Heart left ventricle (tissue), 16 donors: ENCODE measurements around the gene ZFYVE26. TPM values are rescaled to one million over a fixed set of nuclear protein-coding genes. Genes with fewer than 3 reads are reported as not detected.

ENCODE experiments used
- ATAC-seq, 4 donors: fragments of 200-7000 bp; cut with Tn5 transposase; one replicate each; pipeline ENCODE4 v1.9.1; 2020 to 2022; ENCODE audit warnings: moderate library complexity in 4 of 4, mild to moderate bottlenecking in 3 of 4, moderate number of reproducible peaks in 1 of 4
- DNase-seq, 5 donors: peaks; one replicate each; pipeline ENCODE4 v3.0.0-alpha.2; 2020
- H3K27ac ChIP-seq, 12 donors: fragments of 200-600 bp; sonication (generic) in 4 of 12; one replicate each; pipeline versions ENCODE4 v1.5.0 to v1.8.0; 2016 to 2022; ENCODE audit warnings: mild to moderate bottlenecking in 2 of 12
- H3K27me3 ChIP-seq, 9 donors: fragments of 200-600 bp; sonication (generic) in 2 of 9; one replicate each; pipeline versions ENCODE4 v1.5.1 to v1.8.0; 2016 to 2022; ENCODE audit warnings: mild to moderate bottlenecking in 3 of 9
- H3K36me3 ChIP-seq, 9 donors: fragments of 200-600 bp; sonication (generic) in 2 of 9; one replicate each; pipeline versions ENCODE4 v1.5.0 to v1.8.0; 2018 to 2022; ENCODE audit warnings: mild to moderate bottlenecking in 2 of 9
- H3K4me1 ChIP-seq, 12 donors: fragments of 200-600 bp; sonication (generic) in 4 of 12; one replicate each; pipeline versions ENCODE4 v1.5.0 to v1.8.0; 2016 to 2022; ENCODE audit warnings: mild to moderate bottlenecking in 3 of 12
- H3K4me3 ChIP-seq, 12 donors: fragments of 200-600 bp; sonication (generic) in 4 of 12; one replicate each; pipeline versions ENCODE4 v1.5.0 to v1.8.0; 2017 to 2022; ENCODE audit warnings: mild to moderate bottlenecking in 9 of 12, moderate library complexity in 4 of 12
- H3K9me3 ChIP-seq, 12 donors: fragments of 200-600 bp; sonication (generic) in 4 of 12; one replicate each; pipeline versions ENCODE4 v1.5.0 to v1.8.0; 2016 to 2022; ENCODE audit warnings: mild to moderate bottlenecking in 1 of 12
- CTCF ChIP-seq, 12 donors: fragments of 200-600 bp; sonication (generic) in 4 of 12; IDR thresholded peaks; one replicate each; pipeline versions ENCODE4 v1.5.0 to v1.8.0; 2018 to 2022; ENCODE audit warnings: antibody characterized with exemption in 12 of 12, mild to moderate bottlenecking in 5 of 12
- POLR2A ChIP-seq, 2 donors: fragments of 450-650 bp; IDR thresholded peaks; one replicate each; pipeline ENCODE4 v1.6.1; 2017; ENCODE audit warnings: antibody characterized with exemption in 2 of 2, mild to moderate bottlenecking in 2 of 2, moderate library complexity in 2 of 2
- WGBS, 4 donors: extraction: QIAGEN DNeasy Blood & Tissue Kit in 2 of 4; methylation state at CpG; one replicate each; pipeline versions ENCODE4 v1.1.5 to v1.1.7; 2013 to 2018; 5-methylcytosine and 5-hydroxymethylcytosine counted together
- intact Hi-C, 10 donors: fragments of 100-400 bp; cut with DNase I; formaldehyde crosslinking; loops; one replicate each; pipeline versions ENCODE4 v1.11.1 to v1.14.2; 2022
- long read RNA-seq, 3 donors: library from polyadenylated mRNA; unstranded; transcript quantifications; one replicate each; pipeline ENCODE4 v2.0.0, GENCODE V29; 2020 to 2021
- polyA plus RNA-seq, 2 donors: library from polyadenylated mRNA; stranded (reverse); fragments of 200-250 nt; gene quantifications; one replicate each; pipeline ENCODE4 v1.2.3, GENCODE V29; 2013
- total RNA-seq, 9 donors: library from RNA; depleted of rRNA in 2 of 9; stranded (reverse); fragments of >200 nt in 2 of 9; fragmentation: NEBNext Ultra II Directional in 3 of 9; extraction: Animal tissue kit (Norgen Biotek cat#: 25700) in 3 of 9; gene quantifications; one replicate each; pipeline versions ENCODE4 v1.1.0 to v1.2.4, GENCODE V29; 2016 to 2023
- donor health status: ischemic (EF 13 %, LVEDD 7.1; RV severe dilation, severe dysfunction).
- donor health status: healthy with polysubstance abuse.
- donor health status: DM: no; HTN: yes; CAD: no.
- donor health status: DM: no; HTN: no; CAD: no.
- donor health status: ischemic (EF 25% LVEDD 6.9; RV normal size, moderate dysfunction).
- donor health status: ischemic (EF 25% LVEDD 5.7; RV mildly dilated, moderate dysfunction).
- donor health status: healthy.
- donor health status: DM: yes; HTN: yes; CAD: no.
- donor health status: ischemic (EF 35%, LVEDD 5.7; RV mildly dilated, moderate dysfunction).
- donor health status: nonischemic (EF 11% LVEDD 7.7; RV severe dilation, severe dysfunction).
- donor health status: DM: yes; HTN: yes; CAD: no.
- donor health status: PGD.
- donor health status: ischemic (EF 29% LVEDD 5.4; RV normal size, mild dysfunction).
- donor health status: nonischemic (EF 23%, LVEDD 6.1; RV moderate dilation, normal function).

Gene ZFYVE26
- total RNA-seq (10 to 100 TPM in 8 of 9 donors, 1 to 10 TPM in 1; 8.5 to 24.1 (median 18.8) TPM), polyA plus RNA-seq (1 to 10 TPM; 5.1 to 7.5 TPM)
- long read RNA-seq, donor 1, partial matches to known transcripts = 3 of 4 reads
- long read RNA-seq, donor 1, other reads (novel, unspliced or antisense) = 1 of 4 reads
- long read RNA-seq, donor 2, partial matches to known transcripts = 2 of 2 reads
- long read RNA-seq, donor 2, other reads (novel, unspliced or antisense) = 0 of 2 reads
- long read RNA-seq, donor 3, partial matches to known transcripts = 4 of 5 reads
- long read RNA-seq, donor 3, other reads (novel, unspliced or antisense) = 1 of 5 reads

- DNase-seq = peak; percentile 89 to 94 (median 93)
- Histone ChIP-seq H3K27ac (peak within 1 kb of the TSS in 11 of 12 donors; percentile 27 to 84 (median 71)), H3K4me1 (peaks cover 0 to 57% (median 15%) of the 10 kb centered on the region in 12 donors), H3K9me3 (no peaks in the 10 kb centered on the region), H3K4me3 (peak within 1 kb of the TSS; percentile 53 to 90 (median 78)), H3K36me3 (peaks cover 0 to 32% (median 26%) of the 10 kb centered on the region in 9 donors), H3K27me3 (no peaks in the 10 kb centered on the region)
- TF ChIP-seq POLR2A (IDR thresholded peaks at IDR 0.05) (peak in 1 of 2 donors; percentile 59), CTCF (IDR thresholded peaks at IDR 0.05) (no peak)
- intact Hi-C loops = no loop called here
- WGBS, 4 donors = 0% methylated on average over 26 of the region's 26 CpGs
- peak; percentile 92 to 97 (median 96) for ATAC-seq
These were observed at the start of gene ZFYVE26 for GRCh38 chr14:67816326-67817002. TSS of gene ZFYVE26 (minus strand) at chr14:67816590. CDS start at chr14:67815963, 627 bp downstream.

- Histone ChIP-seq H3K27ac (no peak overlapping the region), H3K4me3 (no peak overlapping the region), H3K27me3 (no peaks in the 10 kb centered on the region), H3K4me1 (peaks cover 0 to 4% (median 0%) of the 10 kb centered on the region in 12 donors), H3K9me3 (no peaks in the 10 kb centered on the region), H3K36me3 (peaks cover 0 to 8% (median 0%) of the 10 kb centered on the region in 9 donors)
- WGBS, 4 donors = 89 to 98% (median 95%) methylated on average over 2 of the region's 2 CpGs
- no peak for TF ChIP-seq POLR2A (IDR thresholded peaks at IDR 0.05)
- TF ChIP-seq CTCF (IDR thresholded peaks at IDR 0.05) = no peak
- ATAC-seq (no peak), DNase-seq (no peak)
- intact Hi-C loops = no loop called here
These were observed 46.8 kb upstream of the ZFYVE26 start for GRCh38 chr14:67863223-67863622.

- DNase-seq (no peak), ATAC-seq (no peak)
- TF ChIP-seq CTCF (IDR thresholded peaks at IDR 0.05) (no peak), POLR2A (IDR thresholded peaks at IDR 0.05) (no peak)
- H3K27me3 ChIP-seq = no peaks in the 10 kb centered on the region
- H3K9me3 ChIP-seq = no peaks in the 10 kb centered on the region
- intact Hi-C loops = no loop called here
- no peak overlapping the region for H3K27ac ChIP-seq
- peaks cover 0 to 4% (median 0%) of the 10 kb centered on the region in 12 donors for H3K4me1 ChIP-seq
- no peaks in the 10 kb centered on the region for H3K36me3 ChIP-seq
- 63 to 87% (median 79%) methylated on average over 1 of the region's 1 CpG for WGBS, 4 donors
- no peak overlapping the region for H3K4me3 ChIP-seq
These were observed 42.9 kb upstream of the ZFYVE26 start for GRCh38 chr14:67859169-67859749.

- no peaks in the 10 kb centered on the region for H3K36me3 ChIP-seq
- ATAC-seq = no peak
- H3K4me1 ChIP-seq = peaks cover 0 to 6% (median 0%) of the 10 kb centered on the region in 12 donors
- H3K27me3 ChIP-seq = no peaks in the 10 kb centered on the region
- whole genome bisulfite sequencing, 4 donors = 95 to 97% (median 95%) methylated on average over 14 to 20 of the region's 20 CpGs
- intact Hi-C loops = no loop called here
- H3K27ac ChIP-seq = no peak overlapping the region
- no peaks in the 10 kb centered on the region for H3K9me3 ChIP-seq
- no peak for TF ChIP-seq POLR2A (IDR thresholded peaks at IDR 0.05)
- no peak for TF ChIP-seq CTCF (IDR thresholded peaks at IDR 0.05)
- H3K4me3 ChIP-seq = no peak overlapping the region
- peak in 1 of 5 donors; percentile 59 for DNase-seq
These were observed 41.5 kb upstream of the ZFYVE26 start for GRCh38 chr14:67857778-67858350.
